GM19467 (cell line): ENCODE measurements around the gene MTUS2.
"Not testable (repeated sequence)": the region's sequence is repeated elsewhere in the genome, so short reads cannot be mapped to it uniquely, and the experiment has no call there.

Experiments
- ATAC-seq: cut with Tn5 transposase; IDR thresholded peaks from one replicate; pipeline ENCODE4 v1.9.1; 2021; ENCODE audit warnings: mild to moderate bottlenecking, moderate library complexity; ENCODE audit not compliant: unreplicated experiment

Gene MTUS2

DNA sequence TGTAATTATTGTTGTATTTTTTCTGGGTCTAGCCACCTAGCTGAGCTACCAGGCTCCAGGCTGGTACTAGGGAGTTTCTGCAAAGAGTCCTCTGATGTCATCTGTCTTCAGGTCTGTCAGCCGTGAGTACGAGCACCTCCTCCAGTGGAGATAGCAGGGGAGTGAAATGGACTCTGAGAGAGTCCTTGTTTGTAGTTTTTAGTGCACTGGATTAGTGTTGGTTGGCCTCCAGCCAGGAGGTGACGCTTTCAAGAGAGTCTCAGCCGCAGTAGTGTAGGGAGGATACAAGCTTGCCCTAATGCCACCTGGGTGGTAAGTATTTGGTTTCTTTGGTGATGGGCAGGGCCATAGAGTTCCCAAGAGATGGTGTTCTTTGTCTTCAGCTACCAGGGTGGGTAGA lies 390.5 kb downstream of the MTUS2 start:
- no peak for ATAC-seq

DNA sequence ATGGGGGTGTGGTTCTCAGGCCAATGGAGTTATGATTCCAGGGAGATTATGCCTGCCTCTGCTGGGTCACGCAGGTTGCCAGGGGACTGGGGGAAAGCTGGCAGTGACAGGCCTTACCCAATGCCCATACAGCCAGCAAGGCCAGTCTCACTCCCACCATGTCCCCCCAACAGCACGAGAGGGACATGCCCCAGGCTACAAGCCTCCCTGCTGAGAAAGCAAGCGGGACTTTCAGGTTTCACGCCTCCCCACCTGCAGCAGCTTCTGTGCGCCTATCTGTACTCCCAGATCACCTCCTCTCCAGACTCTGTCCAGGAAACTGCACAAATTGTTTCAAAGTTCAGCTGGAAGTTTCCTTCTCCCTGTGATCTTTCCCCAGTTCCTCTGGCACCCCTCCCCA lies 391.0 kb downstream of the MTUS2 start:
- ATAC-seq = not testable (repeated sequence)

DNA sequence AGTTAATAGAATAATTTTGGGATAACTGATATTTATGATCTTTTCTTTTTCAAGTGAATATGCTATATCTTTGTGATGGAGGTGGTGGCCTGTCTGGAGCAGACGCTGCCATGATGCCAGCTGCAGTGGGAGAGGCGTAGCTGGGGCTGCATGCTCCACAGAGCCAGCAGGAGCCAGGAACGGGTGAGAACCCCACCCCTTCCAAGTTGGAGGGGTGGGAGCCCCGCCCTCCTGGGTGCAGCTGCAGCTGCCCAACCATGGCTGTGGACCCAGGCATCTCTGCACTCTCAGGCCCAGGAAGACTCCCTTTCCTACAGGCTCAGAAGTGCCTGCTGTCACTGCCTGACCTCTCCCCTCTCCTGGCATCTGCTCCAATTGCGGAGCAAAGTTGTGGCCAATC lies 402.3 kb downstream of the MTUS2 start:
- no peak for ATAC-seq

DNA sequence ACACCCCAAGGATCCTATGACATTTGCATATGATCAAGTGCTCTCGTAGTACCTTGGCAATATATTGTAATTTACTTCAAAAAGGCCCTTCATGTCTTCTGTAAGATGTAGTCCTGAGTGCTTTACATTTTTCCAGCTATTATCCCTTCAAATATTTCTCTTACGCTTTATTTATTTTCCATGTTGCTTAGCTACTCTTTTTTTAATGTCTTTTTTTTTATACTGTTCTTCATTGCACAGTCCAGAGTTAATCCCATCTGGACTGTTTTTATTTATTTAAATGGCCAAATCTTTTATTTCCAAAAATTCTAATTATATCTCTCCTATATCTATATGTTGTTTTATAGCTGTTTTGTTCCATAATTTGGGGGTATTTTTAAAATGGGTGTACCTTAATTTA lies 404.1 kb downstream of the MTUS2 start:
- no peak for ATAC-seq

DNA sequence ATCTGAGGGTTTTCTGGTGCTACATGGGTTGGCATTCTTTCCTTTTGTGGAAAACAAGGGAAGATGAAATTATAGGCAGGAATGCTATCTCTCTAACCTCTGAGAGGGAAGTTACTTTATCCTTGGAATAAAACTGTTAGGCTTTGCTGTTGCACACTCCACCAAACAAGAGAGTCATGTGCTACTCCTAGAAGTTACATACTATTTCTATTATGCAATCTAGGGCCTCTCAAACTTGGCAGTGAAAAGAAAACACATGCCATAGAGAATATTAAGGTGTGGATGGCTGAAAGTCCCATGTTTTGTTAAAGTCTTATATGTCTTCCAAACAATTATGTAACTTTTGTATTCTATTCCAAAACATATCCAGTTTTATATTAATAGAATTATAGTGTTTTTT lies 407.4 kb downstream of the MTUS2 start:
- no peak for ATAC-seq

DNA sequence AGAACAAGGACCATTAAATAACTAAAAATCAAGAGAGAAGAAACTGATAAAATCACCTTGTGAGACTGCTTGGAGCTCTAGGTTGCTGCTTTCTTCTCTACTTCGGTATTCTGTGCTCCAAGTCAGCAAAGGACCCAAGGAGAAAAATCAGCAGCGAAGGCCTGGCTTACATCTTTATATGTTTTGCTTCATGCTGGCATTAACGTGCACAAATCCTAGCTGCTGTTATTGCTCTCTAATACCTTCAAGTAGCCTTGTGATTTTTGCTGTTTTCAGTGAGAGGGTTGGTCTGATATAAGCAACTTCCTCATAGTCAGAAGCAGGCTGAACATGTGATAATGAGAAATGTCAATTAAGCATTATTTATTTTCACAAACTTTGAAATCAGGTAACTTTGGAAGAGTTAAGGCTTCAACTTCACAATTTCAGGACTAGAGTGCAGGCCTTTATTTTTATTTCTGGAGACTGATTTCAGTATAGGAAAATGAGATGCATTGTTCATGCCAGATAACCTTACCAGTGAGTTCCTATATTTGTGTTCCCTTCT lies 410.2 kb downstream of the MTUS2 start:
- ATAC-seq = no peak

DNA sequence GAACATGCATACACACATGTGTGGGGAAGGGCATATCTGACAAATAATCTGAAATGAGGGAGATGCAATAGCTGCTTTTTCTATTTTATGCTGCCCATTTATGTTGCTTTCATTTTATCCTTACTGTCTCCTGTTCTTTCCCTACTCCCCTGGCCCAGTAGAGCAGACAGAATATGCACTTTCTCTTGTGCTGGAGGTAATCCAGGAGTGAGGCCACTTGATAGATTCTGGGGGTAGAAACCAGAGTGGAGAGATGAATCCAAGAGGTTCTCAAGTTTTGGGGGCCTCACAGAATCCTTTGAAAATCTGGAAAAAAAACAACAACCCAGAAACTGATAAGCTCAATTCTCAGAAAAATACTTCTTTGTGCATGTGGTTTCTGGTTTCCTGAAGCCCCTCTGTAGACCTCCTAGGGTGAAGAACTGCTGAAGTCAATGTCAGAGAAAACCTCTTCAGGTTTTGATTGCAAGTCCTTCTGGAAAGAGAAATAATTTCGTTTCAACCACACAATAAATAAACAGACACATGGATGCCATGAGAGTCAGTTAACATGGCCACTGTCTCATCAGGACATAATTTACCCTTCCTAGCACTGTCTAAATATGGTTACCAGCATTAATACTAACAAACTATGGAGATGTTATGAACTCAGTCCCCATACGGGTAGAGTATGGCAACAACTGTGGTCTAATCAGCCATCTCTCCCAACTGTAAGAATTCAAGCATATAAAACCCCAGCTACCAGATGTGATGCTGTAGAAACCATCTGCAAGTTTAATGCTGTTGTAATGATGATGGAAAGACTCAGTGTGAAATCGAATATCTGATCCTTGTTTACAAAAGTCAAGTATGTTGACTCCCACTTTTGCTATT lies 419.8 kb downstream of the MTUS2 start:
- no peak for ATAC-seq

DNA sequence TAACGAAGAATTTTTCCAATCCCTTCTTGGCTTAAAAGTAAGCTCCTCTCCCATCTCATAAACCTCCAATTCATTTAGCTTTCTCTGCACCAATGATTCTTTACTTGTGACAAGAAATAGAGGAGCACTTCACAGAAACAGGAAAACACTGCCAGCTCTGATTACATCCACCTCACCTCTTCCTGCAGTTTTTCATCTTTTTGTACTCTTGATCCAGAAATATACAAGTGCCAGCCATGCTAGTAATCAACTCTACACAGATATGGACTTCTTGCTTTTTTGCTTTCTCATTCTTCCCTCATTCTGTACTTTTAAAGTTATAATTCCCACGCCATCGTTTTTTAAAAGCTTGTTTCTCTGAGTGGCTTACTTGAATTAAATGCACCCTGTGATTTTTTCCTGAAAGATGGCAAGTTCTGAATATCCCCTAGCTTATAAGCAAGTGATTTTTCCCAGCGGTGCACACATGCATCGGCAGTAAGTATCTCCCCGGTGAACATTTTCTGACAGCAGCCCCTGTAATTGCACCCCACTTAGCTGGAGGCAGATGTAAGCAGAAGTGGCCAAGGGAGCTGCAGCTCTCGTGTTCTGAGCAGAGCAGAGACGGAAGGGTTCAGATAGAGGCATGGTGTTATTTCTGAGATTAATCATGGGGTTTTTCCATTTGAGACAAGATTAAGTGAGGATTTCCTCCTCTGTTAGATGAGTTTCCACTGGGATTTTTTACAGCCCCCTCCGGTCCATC lies 434.7 kb downstream of the MTUS2 start:
- no peak for ATAC-seq

DNA sequence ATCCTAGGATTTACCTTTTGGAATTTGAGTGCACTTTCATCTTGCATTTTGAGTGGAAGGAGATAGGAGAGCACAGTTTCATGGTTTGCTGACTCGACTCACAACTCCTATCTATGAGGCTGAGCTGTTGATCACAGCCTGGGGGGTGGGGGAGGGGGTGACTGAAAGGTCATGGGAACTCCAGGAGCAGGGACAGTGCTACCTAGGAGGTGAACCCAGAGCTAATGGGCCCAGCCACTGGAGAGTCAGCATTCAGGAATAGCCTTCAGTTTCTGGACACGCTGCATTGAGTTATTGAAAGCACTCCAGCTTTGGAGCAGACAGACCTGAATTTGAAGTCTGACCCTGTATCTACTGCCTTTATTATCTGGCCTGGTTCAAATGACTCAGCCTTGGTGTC lies 435.4 kb downstream of the MTUS2 start:
- ATAC-seq = no peak

DNA sequence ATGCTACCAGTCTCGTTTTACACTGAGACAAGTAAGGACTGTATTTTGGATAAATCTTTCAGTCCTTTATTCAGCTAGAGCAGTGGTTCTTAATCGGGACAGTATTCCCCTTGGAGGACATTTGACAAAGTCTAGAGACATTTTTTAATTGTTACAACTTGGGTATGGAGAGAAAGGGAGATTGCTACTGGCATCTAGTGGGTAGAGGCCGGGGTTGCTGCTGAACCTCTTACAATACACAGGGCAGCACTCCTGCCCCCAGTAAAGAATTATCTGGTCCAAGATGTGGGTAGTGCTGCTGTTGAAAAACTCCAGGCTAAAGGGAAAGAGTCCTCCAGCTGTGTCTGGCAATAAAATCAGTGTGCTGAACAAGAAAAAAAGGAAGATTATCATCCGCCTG lies 440.5 kb downstream of the MTUS2 start:
- no peak for ATAC-seq

DNA sequence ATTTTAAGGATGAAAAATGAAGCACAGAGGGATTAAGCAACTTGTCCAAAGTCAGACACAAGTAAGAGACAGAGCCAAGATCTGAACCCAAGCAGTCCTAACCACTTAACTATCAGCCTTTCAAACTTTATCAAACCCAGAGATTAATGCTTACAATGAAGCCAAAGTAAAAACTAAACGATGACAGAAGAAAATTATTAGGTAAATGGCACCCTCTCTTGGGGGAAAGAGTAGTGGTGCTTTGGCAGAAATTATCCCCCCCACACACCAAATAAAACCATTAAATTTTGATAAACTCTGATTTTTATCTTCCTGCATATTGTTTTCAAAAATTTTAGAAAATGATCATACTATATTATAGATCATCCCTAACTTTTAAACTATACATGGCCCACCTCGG lies 446.1 kb downstream of the MTUS2 start:
- ATAC-seq = no peak

DNA sequence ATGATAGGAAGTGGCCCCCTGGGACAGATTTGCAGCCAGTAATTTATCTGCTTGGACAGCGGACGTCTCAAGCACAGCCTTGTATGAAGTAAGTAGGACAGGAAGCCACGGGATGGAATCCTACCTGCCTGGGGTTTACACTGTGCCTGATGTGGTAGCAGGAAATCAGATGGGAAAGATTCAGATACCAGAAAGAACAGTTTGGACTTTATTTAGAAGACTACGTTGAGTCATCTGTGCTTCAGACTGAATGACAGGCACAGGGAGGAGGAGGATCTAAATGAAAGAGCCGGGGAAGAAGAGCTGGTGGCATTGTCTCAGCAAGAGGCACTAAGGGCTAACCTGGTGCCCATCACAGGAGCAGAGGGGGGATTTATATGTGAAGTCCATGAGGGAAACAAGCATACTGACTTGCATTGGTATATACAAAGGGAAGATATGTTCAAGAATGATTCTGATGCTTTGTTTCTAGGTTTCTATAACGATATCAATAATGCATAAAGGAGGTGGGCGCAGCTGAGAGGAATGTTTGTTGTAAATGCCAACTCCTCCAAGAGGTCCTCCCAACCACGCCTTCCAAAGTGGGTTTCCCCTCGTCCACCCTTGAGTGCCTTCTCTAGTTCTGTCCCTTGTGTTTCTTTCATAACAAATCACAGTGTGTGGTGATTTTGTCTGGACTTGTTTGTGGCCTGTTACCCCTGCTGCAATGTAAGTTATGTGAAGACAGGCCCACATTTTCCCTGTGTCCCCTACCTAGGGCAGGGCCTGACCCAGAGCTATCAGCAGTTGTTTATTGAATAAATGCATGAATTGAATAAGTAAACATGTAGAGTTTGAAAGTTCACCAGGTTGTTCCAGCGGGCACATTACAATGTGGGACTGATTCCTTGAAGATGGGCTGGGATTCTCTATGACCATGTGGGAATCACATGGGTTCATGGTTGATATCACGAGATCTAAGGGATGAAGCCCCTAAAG lies 446.9 kb downstream of the MTUS2 start:
- no peak for ATAC-seq

DNA sequence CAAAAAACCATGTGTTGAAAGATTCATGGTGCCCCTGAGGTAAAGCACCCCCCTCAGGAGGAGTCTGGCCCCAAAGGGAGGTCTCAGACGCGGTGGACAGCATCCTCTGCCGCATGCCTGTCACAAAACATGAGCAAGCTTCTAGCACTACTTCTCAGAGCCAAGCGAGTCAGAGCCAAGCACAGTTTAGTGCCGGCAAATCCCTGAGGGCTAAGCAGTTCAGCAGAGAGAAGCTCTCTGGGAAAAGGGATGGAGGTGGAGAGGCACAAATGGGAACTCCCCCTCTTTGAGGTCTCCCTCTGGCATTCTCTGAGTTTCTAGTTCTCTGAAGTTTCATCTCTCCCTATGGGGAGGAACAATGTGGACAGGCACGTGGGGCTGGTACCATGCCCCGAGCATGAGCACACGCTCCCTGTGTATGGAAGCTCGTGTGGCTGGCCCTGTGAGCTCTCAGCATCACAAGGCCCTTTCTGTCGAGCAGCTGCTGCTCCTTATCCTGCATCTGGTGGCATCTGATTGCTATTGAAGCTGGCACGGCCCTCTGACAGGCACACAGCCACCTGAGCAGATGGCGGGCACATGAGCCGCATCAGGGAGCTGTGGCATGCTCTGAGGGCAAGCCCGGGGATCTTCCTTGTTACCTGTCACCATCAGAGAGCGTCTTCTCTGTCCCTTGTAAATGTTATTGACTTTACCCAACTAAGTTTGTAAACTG lies 450.3 kb downstream of the MTUS2 start:
- no peak for ATAC-seq

DNA sequence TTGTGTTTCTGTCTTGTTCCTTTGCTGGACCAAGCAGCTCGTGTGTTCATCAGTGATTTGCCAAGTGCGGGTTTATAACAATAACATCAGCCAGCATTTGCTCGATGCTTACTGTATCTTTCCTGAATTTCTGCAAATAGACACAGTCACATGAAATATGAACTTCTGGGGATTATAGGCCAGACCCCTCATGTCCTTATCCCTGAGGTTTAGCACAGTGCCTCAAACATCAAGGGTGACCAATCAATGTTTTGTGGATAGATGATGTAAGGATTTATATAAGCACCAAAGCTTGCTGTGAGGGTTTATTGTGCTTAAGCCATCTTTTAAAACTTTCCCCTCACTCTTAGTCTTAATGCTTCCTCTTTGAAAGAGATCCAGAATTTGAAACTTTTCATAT lies 451.5 kb downstream of the MTUS2 start:
- ATAC-seq = no peak

DNA sequence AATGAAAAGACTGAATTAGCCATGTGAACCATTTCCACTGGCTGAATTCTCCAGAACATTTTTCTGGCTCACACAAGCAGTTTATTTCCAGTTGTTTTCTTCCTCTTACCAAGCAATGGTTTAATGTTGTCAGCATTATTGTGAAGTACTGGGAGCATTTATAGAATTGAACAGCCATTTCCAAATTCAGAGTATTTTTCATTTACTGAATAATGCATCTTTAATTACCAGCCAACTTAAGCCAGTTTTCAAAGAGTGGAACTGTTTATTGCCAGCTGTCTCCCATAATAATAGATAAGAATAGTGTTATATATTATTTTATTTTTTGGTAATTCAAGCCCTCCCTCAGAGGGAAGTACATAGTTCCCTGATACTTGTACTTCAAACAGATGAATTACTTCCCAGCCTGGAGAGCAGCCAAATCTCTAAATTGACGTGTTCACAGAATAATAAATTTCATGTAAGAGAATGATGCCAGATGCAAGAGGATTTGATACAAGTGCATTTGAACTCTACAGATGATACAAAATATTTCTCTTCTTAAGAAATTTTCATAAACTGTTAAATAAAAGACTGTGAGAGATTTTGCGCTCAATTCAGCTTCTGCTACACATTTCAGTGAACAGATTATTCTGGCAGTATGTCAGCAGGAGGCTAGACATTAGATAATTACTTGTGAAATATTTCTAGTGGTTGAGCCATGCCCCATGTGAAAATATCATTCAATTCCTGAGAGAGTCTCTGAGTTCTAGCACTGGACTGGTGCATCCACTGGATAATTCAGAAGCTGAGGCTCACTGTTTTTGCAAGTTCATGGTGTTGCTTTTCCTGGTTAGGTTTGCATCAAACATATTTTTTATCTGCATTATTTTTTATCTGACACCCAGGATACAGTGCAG lies 459.5 kb downstream of the MTUS2 start:
- no peak for ATAC-seq

DNA sequence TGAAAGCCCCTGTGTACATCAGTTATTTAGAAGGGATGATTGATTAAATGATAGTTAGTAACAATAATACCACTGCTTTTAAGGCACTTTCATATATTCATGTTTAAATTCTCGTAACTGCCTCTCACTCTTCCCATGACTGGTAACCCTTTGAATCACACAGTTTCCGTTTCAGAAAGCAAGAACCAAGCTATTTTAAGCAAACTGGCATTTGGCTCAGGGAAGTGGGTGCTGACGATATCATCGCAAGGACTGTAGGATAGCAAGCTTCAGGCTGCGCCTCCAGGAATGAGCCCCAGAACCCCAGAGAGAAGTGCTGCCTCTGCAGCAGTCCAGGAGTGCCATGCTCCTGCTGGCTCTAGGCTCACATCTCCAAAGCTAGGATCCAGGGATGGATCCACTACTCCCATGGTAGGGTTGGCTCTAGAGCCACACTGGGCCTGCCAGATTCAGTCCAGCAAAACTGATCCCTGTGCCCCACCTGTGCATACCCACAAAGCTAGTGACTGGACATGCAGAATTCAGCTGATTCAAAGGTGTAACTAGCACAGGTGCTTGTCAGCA lies 461.9 kb downstream of the MTUS2 start:
- ATAC-seq = no peak

DNA sequence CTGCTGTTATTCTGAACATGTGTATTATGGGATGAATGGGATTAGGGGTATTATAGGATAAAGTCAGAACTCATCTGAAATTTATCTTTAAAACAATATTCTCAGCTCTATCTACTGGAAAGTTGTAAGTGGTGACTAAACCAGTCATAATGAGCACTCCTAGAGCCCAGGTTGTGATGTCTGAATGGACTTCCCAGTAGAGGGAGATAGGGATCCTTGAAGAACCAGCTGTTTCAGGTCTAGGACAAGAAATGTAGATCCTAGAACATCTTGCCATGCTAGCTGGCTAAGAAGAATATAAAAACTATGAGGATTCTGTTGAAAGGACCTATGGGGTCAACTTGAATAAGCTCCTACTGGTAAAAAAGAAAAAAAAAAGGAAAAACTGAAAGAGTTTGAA lies 464.6 kb downstream of the MTUS2 start:
- no peak for ATAC-seq

DNA sequence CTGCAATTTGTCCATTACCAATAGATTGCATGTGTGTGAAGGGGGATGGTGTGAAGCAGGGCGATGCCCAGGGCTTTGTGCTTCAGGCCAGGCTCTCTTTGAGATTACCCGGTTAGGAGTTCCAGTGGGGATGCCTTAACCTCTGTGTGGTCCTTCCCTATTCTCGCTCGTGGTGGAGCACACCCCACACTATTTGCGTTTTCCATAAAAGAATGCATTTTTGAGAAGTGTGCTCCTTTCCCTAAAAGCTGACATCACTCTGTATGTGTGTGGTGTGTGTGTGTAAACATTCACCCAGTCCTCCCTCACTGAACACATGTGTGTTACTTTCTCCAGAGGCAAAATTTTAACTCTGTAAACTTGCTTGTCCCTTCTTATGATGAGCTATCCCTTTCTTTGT lies 467.1 kb downstream of the MTUS2 start:
- no peak for ATAC-seq

DNA sequence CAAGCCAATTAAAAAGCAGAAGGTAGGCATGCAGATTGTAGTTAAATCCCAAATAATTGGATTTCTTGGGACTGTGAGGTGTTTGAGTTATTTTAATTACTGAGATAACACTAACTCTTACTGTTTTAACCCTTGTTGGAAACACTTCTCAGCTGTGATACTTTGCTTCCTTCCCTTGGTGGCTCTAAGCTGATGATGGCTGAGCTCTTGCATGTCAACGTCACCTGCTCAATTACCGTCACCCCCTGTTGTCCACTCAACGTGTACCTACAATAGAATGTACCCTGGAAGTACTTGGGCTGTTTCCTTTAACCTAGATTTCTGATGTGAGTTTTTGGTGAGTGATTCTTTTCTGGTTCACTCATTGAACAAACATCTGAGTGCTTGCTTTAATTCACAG lies 471.9 kb downstream of the MTUS2 start:
- no peak for ATAC-seq
